H9 (cell line): ENCODE results near the gene CHMP1A. TPM values are rescaled to one million over a fixed set of nuclear protein-coding genes. Genes with fewer than 3 reads are reported as not detected.

Experiments
- DNase-seq: peaks from one replicate; pipeline ENCODE4 v3.0.0-alpha.2; 2017
- H2AFZ ChIP-seq: one replicate; pipeline ENCODE4 v1.6.1; 2013; ENCODE audit warnings: mild to moderate bottlenecking, low read length, control low read depth, moderate library complexity
- H2AK5ac ChIP-seq: 2 replicates; pipeline ENCODE4 v1.6.1; 2013; ENCODE audit warnings: low read length, control low read depth, mixed read lengths; ENCODE audit not compliant: insufficient read length
- H2BK120ac ChIP-seq: one replicate; pipeline ENCODE4 v1.6.1; 2013; ENCODE audit warnings: low read depth, mild to moderate bottlenecking, low read length, control low read depth, inconsistent platforms; ENCODE audit not compliant: poor library complexity, severe bottlenecking
- H2BK12ac ChIP-seq: 2 replicates; pipeline ENCODE4 v1.6.1; 2013; ENCODE audit warnings: low read length, control low read depth, mixed read lengths, low read depth; ENCODE audit not compliant: insufficient read length
- H2BK15ac ChIP-seq: 2 replicates; pipeline ENCODE4 v1.6.1; 2013; ENCODE audit warnings: low read depth, low read length, control low read depth
- H2BK20ac ChIP-seq: one replicate; pipeline ENCODE4 v1.6.1; 2013; ENCODE audit warnings: low read depth, mild to moderate bottlenecking, low read length, control low read depth, inconsistent platforms; ENCODE audit not compliant: poor library complexity, severe bottlenecking
- H2BK5ac ChIP-seq: 2 replicates; pipeline ENCODE4 v1.6.1; 2013; ENCODE audit warnings: low read length, control low read depth, mixed read lengths; ENCODE audit not compliant: insufficient read length
- H3K14ac ChIP-seq: 2 replicates; pipeline ENCODE4 v1.6.1; 2013; ENCODE audit warnings: low read length, control low read depth; ENCODE audit not compliant: insufficient read depth
- H3K18ac ChIP-seq: 2 replicates; pipeline ENCODE4 v1.6.1; 2013; ENCODE audit warnings: low read depth, mild to moderate bottlenecking, mixed read lengths, low read length, control low read depth; ENCODE audit not compliant: insufficient read length
- H3K23ac ChIP-seq: 2 replicates; pipeline ENCODE4 v1.6.1; 2013; ENCODE audit warnings: low read length, control low read depth, mixed read lengths, low read depth; ENCODE audit not compliant: insufficient read length
- H3K23me2 ChIP-seq: 2 replicates; pipeline ENCODE4 v1.6.1; 2013; ENCODE audit warnings: low read depth, mild to moderate bottlenecking, mixed read lengths, low read length, control low read depth; ENCODE audit not compliant: insufficient read length, poor library complexity, severe bottlenecking
- H3K27ac ChIP-seq: 2 replicates; pipeline ENCODE4 v1.5.1; 2013; ENCODE audit warnings: low read length, control low read depth, mixed read lengths, low read depth; ENCODE audit not compliant: insufficient read length
- H3K27me3 ChIP-seq: 2 replicates; pipeline ENCODE4 v1.6.1; 2013; ENCODE audit warnings: low read length, control low read depth, inconsistent platforms; ENCODE audit not compliant: insufficient read depth
- H3K4ac ChIP-seq: 2 replicates; pipeline ENCODE4 v1.6.1; 2013; ENCODE audit warnings: low read depth, mild to moderate bottlenecking, control low read depth, inconsistent platforms, low read length, moderate library complexity
- H3K4me1 ChIP-seq: 2 replicates; pipeline ENCODE4 v1.6.1; 2013; ENCODE audit warnings: low read length, control low read depth, inconsistent platforms; ENCODE audit not compliant: insufficient read depth
- H3K4me2 ChIP-seq: 2 replicates; pipeline ENCODE4 v1.6.1; 2013; ENCODE audit warnings: low read length, control low read depth, mixed read lengths; ENCODE audit not compliant: insufficient read length, insufficient read depth
- H3K56ac ChIP-seq: 2 replicates; pipeline ENCODE4 v1.6.1; 2013; ENCODE audit warnings: low read depth, mild to moderate bottlenecking, mixed read lengths, low read length, control low read depth; ENCODE audit not compliant: insufficient read length
- H3K79me1 ChIP-seq: 2 replicates; pipeline ENCODE4 v1.6.1; 2013; ENCODE audit warnings: low read depth, mild to moderate bottlenecking, moderate library complexity, low read length, control low read depth, inconsistent platforms; ENCODE audit not compliant: insufficient read depth, poor library complexity, severe bottlenecking
- H3K79me2 ChIP-seq: 2 replicates; pipeline ENCODE4 v1.6.1; 2013; ENCODE audit warnings: low read length, control low read depth, inconsistent platforms; ENCODE audit not compliant: insufficient read depth
- H3K9ac ChIP-seq: 2 replicates; pipeline ENCODE4 v1.6.1; 2013; ENCODE audit warnings: low read length, control low read depth, mixed read lengths; ENCODE audit not compliant: insufficient read length; ENCODE audit errors: extremely low read depth
- H3K9me3 ChIP-seq: one replicate; pipeline ENCODE4 v1.6.1; 2013; ENCODE audit warnings: low read depth, low read length, inconsistent platforms; ENCODE audit not compliant: control insufficient read depth
- H3T11ph ChIP-seq: one replicate; pipeline ENCODE4 v1.6.1; 2013; ENCODE audit warnings: mild to moderate bottlenecking, low read length, control low read depth, inconsistent platforms
- H4K20me1 ChIP-seq: one replicate; pipeline ENCODE4 v1.6.1; 2013; ENCODE audit not compliant: control insufficient read depth, insufficient read length, insufficient read depth
- H4K5ac ChIP-seq: 2 replicates; pipeline ENCODE4 v1.6.1; 2013; ENCODE audit warnings: low read depth, mild to moderate bottlenecking, mixed read lengths, low read length, control low read depth; ENCODE audit not compliant: insufficient read length
- H4K8ac ChIP-seq: replicated peaks from 2 replicates; pipeline ENCODE4 v1.6.1; 2013; ENCODE audit warnings: low read length, control low read depth, mixed read lengths, low read depth; ENCODE audit not compliant: insufficient read length
- H4K91ac ChIP-seq: 2 replicates; pipeline ENCODE4 v1.6.1; 2013; ENCODE audit warnings: low read depth, mild to moderate bottlenecking, moderate library complexity, mixed read lengths, low read length, control low read depth; ENCODE audit not compliant: insufficient read length
- H3K27ac Mint-ChIP-seq, 3 experiments: 2 replicates in 2 of 3; 3 replicates in 1 of 3; pipeline ENCODE4 v1.8.0; 2020 to 2021; ENCODE audit warnings: mixed read lengths in 3 of 3, mild to moderate bottlenecking in 1 of 3, moderate library complexity in 1 of 3
- H3K27me3 Mint-ChIP-seq: 2 replicates; pipeline ENCODE4 v1.8.0; 2021; ENCODE audit warnings: low read depth, mild to moderate bottlenecking, moderate library complexity, mixed read lengths
- H3K36me3 Mint-ChIP-seq, 3 experiments: 2 replicates in 2 of 3; 3 replicates in 1 of 3; pipeline ENCODE4 v1.8.0; 2020 to 2021; ENCODE audit warnings: low read depth in 3 of 3, mixed read lengths in 3 of 3; ENCODE audit not compliant: insufficient read depth in 1 of 3
- H3K4me1 Mint-ChIP-seq, 2 experiments: 2 replicates each; pipeline ENCODE4 v1.8.0; 2020; ENCODE audit warnings: mixed read lengths in 2 of 2
- H3K4me3 Mint-ChIP-seq, 2 experiments: 2 replicates in 1 of 2; 3 replicates in 1 of 2; pipeline ENCODE4 v1.8.0; 2020 to 2021; ENCODE audit warnings: mild to moderate bottlenecking in 2 of 2, mixed read lengths in 2 of 2, moderate library complexity in 1 of 2
- H3K9me3 Mint-ChIP-seq, 2 experiments: 2 replicates in 1 of 2; 3 replicates in 1 of 2; pipeline ENCODE4 v1.8.0; 2020; ENCODE audit warnings: mild to moderate bottlenecking in 2 of 2, mixed read lengths in 2 of 2, moderate library complexity in 1 of 2
- CTCF ChIP-seq: fragments of 200-600 bp; sonication (generic); conservative IDR thresholded peaks from 3 replicates; pipeline ENCODE4 v1.8.0; 2021; ENCODE audit warnings: antibody characterized with exemption, mild to moderate bottlenecking
- WGBS: extraction: QIAGEN DNeasy Blood & Tissue Kit; methylation state at CpG from one replicate; pipeline ENCODE4 v1.1.7; 2013; ENCODE audit warnings: missing lambda C conversion rate, low lambda C conversion rate, mixed read lengths; ENCODE audit not compliant: insufficient read length; ENCODE audit errors: extremely low coverage; 5-methylcytosine and 5-hydroxymethylcytosine counted together
- total RNA-seq: library from RNA; stranded (reverse); gene quantifications from 2 replicates; pipeline ENCODE4 v1.2.1, GENCODE V29; 2021

Gene CHMP1A
- total RNA-seq, 1 experiment from 2014 or later, result 89.6 TPM

GRCh38 chr16:89660146-89660545 lies 2.6 kb upstream of the CHMP1A start:
- no peaks in the 10 kb centered on the region for H4K20me1 ChIP-seq
- H3K56ac ChIP-seq, result no peak overlapping the region
- H2BK120ac ChIP-seq, result no peak overlapping the region
- H3K4ac ChIP-seq, result no peak overlapping the region
- no peaks in the 10 kb centered on the region for H3K4me1 ChIP-seq
- H3K4me2 ChIP-seq, result no peak overlapping the region
- H4K5ac ChIP-seq, result no peak overlapping the region
- no peaks in the 10 kb centered on the region for H3K9me3 ChIP-seq
- Mint-ChIP-seq H3K27ac (no peak overlapping the region), H3K27me3 (peaks cover 2% of the 10 kb centered on the region; the same call in 1 of the 2 replicates), H3K36me3 (peaks cover 57 to 68% (median 63%) of the 10 kb centered on the region in 3 experiments), H3K4me1 (peaks cover 9 to 14% of the 10 kb centered on the region in 2 experiments), H3K9me3 (peaks cover 12 to 20% of the 10 kb centered on the region in 2 experiments; a peak in 4 of 5 replicates), H3K4me3 (no peak overlapping the region; a peak in 2 of 5 replicates)
- no CpG with 5 or more reads among the region's 7 CpGs for WGBS
- H3K9ac ChIP-seq, result no peak overlapping the region
- no peak for TF ChIP-seq CTCF
- H3K79me1 ChIP-seq, result peaks cover under 1% of the 10 kb centered on the region
- no peak overlapping the region for H2AK5ac ChIP-seq
- H3K79me2 ChIP-seq, result peaks cover 3% of the 10 kb centered on the region; the same call in 1 of the 2 replicates
- H2BK5ac ChIP-seq, result no peak overlapping the region
- H4K91ac ChIP-seq, result no peak overlapping the region
- no peak overlapping the region for H2BK12ac ChIP-seq
- no peak overlapping the region for H3K18ac ChIP-seq
- H3T11ph ChIP-seq, result no peak overlapping the region
- no peak overlapping the region for H3K23ac ChIP-seq
- H2AFZ ChIP-seq, result no peak overlapping the region
- no peak overlapping the region for H3K14ac ChIP-seq
- no peak for DNase-seq
- no peak overlapping the region for H2BK15ac ChIP-seq
- H3K27ac ChIP-seq, result no peak overlapping the region
- H2BK20ac ChIP-seq, result no peak overlapping the region
- H3K27me3 ChIP-seq, result no peaks in the 10 kb centered on the region
- H4K8ac ChIP-seq, result no peak overlapping the region
- peaks cover 7% of the 10 kb centered on the region for H3K23me2 ChIP-seq
